CD1c-positive myeloid dendritic cell (primary cell): ENCODE data around the gene PABPC3.

Experiments used
- DNase-seq: peaks from one replicate; pipeline ENCODE4 v3.0.0-alpha.2; 2016; ENCODE audit errors: extremely low spot score

The PABPC3 gene

GRCh38 chr13:25095851-25096453 lies at the start of gene PABPC3:
Gene PABPC3 (plus strand): TSS chr13:25096136. CDS start chr13:25096199, 63 bp downstream.
- no peak for DNase-seq

GRCh38 chr13:25046274-25046984 lies 49.5 kb upstream of the PABPC3 start:
- DNase-seq: no peak

- no peak for DNase-seq
Measured at GRCh38 chr13:25046985-25047511, 48.9 kb upstream of the PABPC3 start.

- DNase-seq: no peak
Measured at GRCh38 chr13:25051065-25051464, 44.9 kb upstream of the PABPC3 start.

GRCh38 chr13:25059166-25059565 lies 36.8 kb upstream of the PABPC3 start:
- no peak for DNase-seq

- no peak for DNase-seq
Measured at GRCh38 chr13:25059958-25060357, 36.0 kb upstream of the PABPC3 start.

- no peak for DNase-seq
Measured at GRCh38 chr13:25062479-25062878, 33.5 kb upstream of the PABPC3 start.

- DNase-seq: no peak
Measured at GRCh38 chr13:25064396-25064795, 31.5 kb upstream of the PABPC3 start.

GRCh38 chr13:25065974-25066770 lies 29.8 kb upstream of the PABPC3 start:
- no peak for DNase-seq

GRCh38 chr13:25067064-25067463 lies 28.9 kb upstream of the PABPC3 start:
- no peak for DNase-seq

GRCh38 chr13:25068810-25069209 lies 27.1 kb upstream of the PABPC3 start:
- no peak for DNase-seq

- DNase-seq: no peak
Measured at GRCh38 chr13:25069236-25069635, 26.7 kb upstream of the PABPC3 start.

- no peak for DNase-seq
Measured at GRCh38 chr13:25069911-25070310, 26.0 kb upstream of the PABPC3 start.

GRCh38 chr13:25080773-25081172 lies 15.2 kb upstream of the PABPC3 start:
- DNase-seq: no peak

GRCh38 chr13:25084096-25084495 lies 11.8 kb upstream of the PABPC3 start:
- no peak for DNase-seq

- peak; percentile 12 for DNase-seq
Measured at GRCh38 chr13:25085125-25085742, 10.7 kb upstream of the PABPC3 start.

- DNase-seq: no peak
Measured at GRCh38 chr13:25088562-25089221, 7.2 kb upstream of the PABPC3 start.

- no peak for DNase-seq
Measured at GRCh38 chr13:25097426-25097825, 1.5 kb downstream of the PABPC3 start.

GRCh38 chr13:25103711-25104110 lies 7.8 kb downstream of the PABPC3 start:
- no peak for DNase-seq

- no peak for DNase-seq
Measured at GRCh38 chr13:25109341-25109740, 13.4 kb downstream of the PABPC3 start.

GRCh38 chr13:25110956-25111584 lies 15.1 kb downstream of the PABPC3 start:
- DNase-seq: no peak
